HAP-1 (cell line): ENCODE results near the gene CDK6.

Source experiments
- DNase-seq, 2 experiments: peaks; one replicate each; pipeline ENCODE4 v3.0.0-alpha.2; 2016 to 2020; ENCODE audit warnings: low spot score in 2 of 2
- H3K27me3 ChIP-seq: fragments of 250-450 bp; sonication (Bioruptor Pico); 2 replicates; pipeline ENCODE4 v1.5.1; 2020; ENCODE audit warnings: low read depth, mild to moderate bottlenecking, moderate library complexity
- H3K36me3 ChIP-seq: fragments of 250-450 bp; sonication (Bioruptor Pico); replicated peaks from 2 replicates; pipeline ENCODE4 v1.5.1; 2020; ENCODE audit warnings: mild to moderate bottlenecking
- H3K4me1 ChIP-seq: fragments of 250-450 bp; sonication (Bioruptor Pico); 2 replicates; pipeline ENCODE4 v1.5.1; 2020; ENCODE audit warnings: mild to moderate bottlenecking
- H3K4me3 ChIP-seq: fragments of 250-450 bp; sonication (Bioruptor Pico); 2 replicates; pipeline ENCODE4 v1.5.1; 2020; ENCODE audit warnings: mild to moderate bottlenecking, moderate library complexity
- H3K9me3 ChIP-seq: fragments of 250-450 bp; sonication (Bioruptor Pico); 2 replicates; pipeline ENCODE4 v1.5.1; 2020; ENCODE audit warnings: mild to moderate bottlenecking, moderate library complexity
- in situ Hi-C: fragments of 300-500 bp; cut with MboI; formaldehyde crosslinking; loops from 3 replicates; pipeline ENCODE4 v1.14.3; 2020; ENCODE audit warnings: low sequenced_read_pairs, inconsistent platforms, mixed read lengths

CDK6 gene

GRCh38 chr7:92716825-92717580 lies 119.4 kb downstream of the CDK6 start:
- no peak overlapping the region for H3K4me3 ChIP-seq
- no peaks in the 10 kb centered on the region for H3K4me1 ChIP-seq
- no peaks in the 10 kb centered on the region for H3K9me3 ChIP-seq
- in situ Hi-C loops = no loop called here
- no peak for DNase-seq
- no peaks in the 10 kb centered on the region for H3K27me3 ChIP-seq
- H3K36me3 ChIP-seq = no peaks in the 10 kb centered on the region

DNA sequence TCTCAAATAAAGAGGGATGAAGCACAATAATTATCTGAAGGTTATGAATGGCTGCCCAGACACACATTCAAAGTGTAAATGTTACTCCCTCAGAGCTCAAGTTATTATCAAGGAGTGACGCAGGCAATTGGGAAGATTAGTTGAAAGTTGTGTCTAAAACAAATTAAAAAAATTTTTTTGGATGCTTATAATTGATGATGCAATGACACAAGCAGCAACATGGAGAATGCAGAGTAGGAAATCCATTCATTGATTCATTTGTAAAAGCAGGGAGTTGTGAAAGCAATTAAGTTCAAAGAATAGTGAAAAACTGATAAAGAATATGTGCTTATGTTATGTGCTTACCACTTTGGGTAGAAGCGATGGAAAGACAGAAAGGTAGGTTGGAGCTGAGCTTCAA lies 120.4 kb downstream of the CDK6 start:
- Histone ChIP-seq H3K9me3 (no peaks in the 10 kb centered on the region), H3K4me1 (no peaks in the 10 kb centered on the region), H3K4me3 (no peak overlapping the region), H3K36me3 (no peaks in the 10 kb centered on the region), H3K27me3 (no peaks in the 10 kb centered on the region)
- no peak for DNase-seq
- in situ Hi-C loops = no loop called here

DNA sequence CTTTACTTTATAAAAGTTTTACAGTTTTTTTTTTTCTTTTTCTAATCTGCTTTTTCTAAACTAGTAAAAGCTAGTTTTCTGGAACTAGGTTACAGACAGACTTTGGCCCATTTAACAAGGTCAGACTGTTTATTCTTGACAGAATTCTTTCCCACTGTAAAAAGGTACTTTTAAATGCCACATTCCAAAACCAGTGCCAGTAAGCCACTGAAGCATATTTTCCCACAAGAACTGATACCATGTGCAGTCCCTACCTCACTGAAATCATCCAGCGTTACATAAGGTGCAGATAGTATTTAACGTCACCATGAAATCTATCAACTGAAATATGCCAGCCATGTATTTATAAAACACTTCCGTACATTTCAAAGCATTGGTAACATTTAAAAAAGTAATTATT lies 121.6 kb downstream of the CDK6 start:
- Histone ChIP-seq H3K4me1 (no peaks in the 10 kb centered on the region), H3K36me3 (no peaks in the 10 kb centered on the region), H3K4me3 (no peak overlapping the region), H3K9me3 (no peaks in the 10 kb centered on the region), H3K27me3 (no peaks in the 10 kb centered on the region)
- in situ Hi-C loops = no loop called here
- DNase-seq = no peak

DNA sequence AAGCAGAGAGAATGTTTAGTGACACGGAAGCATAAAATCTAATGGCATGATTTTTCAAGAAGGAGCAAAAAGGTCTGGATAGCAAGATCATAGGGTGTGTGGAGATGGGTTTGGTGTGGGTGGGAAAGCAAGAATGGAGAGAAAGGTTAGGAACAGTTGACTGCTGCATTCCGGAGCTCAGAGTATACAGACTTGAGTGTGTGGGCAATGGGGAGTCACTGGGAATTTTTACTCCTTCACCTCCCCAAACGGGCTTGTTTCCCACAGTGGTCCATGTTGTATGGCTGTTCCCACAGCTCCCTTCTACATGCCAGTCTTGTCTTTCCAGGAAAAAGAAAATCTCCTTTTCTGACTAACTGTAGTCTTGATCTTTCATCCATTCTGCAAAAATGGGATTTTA lies 122.1 kb downstream of the CDK6 start:
- in situ Hi-C loops = no loop called here
- H3K27me3 ChIP-seq = no peaks in the 10 kb centered on the region
- H3K4me3 ChIP-seq = no peak overlapping the region
- H3K9me3 ChIP-seq = no peaks in the 10 kb centered on the region
- no peak for DNase-seq
- H3K36me3 ChIP-seq = no peaks in the 10 kb centered on the region
- H3K4me1 ChIP-seq = no peaks in the 10 kb centered on the region

GRCh38 chr7:92709912-92710311 lies 126.5 kb downstream of the CDK6 start:
- in situ Hi-C loops = no loop called here
- Histone ChIP-seq H3K4me3 (no peak overlapping the region), H3K27me3 (no peaks in the 10 kb centered on the region), H3K9me3 (no peaks in the 10 kb centered on the region), H3K4me1 (no peaks in the 10 kb centered on the region; the same call in 1 of the 2 replicates), H3K36me3 (no peaks in the 10 kb centered on the region)
- DNase-seq = no peak

DNA sequence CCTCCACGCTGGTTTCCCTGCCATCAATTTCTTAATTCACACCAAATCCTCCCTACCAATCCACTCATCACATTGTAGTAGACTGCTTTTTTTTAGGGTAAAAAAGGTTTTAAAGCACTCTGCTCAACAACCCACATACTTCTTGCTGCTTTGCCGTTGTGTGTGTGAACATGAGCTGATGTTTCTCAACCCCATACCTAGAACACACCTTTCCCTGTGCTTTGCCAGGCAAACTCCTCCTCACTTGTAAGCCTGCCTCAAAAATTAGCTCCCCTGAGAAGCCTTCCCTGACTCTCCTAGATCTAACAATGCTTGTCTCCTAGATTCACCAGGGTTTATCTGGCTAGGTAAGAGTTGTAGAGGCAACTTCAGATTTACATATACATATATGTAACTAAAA lies 127.2 kb downstream of the CDK6 start:
- no peaks in the 10 kb centered on the region; the same call in 1 of the 2 replicates for H3K4me1 ChIP-seq
- H3K9me3 ChIP-seq = no peaks in the 10 kb centered on the region
- H3K4me3 ChIP-seq = no peak overlapping the region
- no peak for DNase-seq
- in situ Hi-C loops = no loop called here
- H3K27me3 ChIP-seq = no peaks in the 10 kb centered on the region
- H3K36me3 ChIP-seq = no peaks in the 10 kb centered on the region

- in situ Hi-C loops = no loop called here
- DNase-seq = no peak
- Histone ChIP-seq H3K9me3 (no peaks in the 10 kb centered on the region), H3K36me3 (no peaks in the 10 kb centered on the region), H3K4me1 (no peaks in the 10 kb centered on the region; the same call in 1 of the 2 replicates), H3K4me3 (no peak overlapping the region), H3K27me3 (no peaks in the 10 kb centered on the region)
These were observed 128.0 kb downstream of the CDK6 start for GRCh38 chr7:92708111-92709042.

DNA sequence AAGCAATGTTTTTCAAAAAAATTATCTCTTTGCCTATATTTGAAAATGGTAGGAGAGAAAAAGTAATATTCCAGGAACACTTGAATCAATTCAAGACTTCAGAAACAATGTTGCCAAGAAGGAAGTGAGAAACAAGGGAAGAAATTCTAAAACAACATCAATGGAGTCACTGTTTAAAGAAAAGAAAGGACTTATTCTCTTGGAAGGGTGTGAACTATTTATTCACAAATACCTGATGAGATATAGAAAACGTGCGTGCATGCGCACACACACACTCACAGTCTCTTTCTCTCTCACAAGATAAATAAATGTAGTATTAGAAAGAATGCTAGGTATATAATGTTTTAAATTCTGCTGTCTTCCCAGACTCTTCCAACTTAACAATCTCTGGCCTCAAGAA lies 128.9 kb downstream of the CDK6 start:
- no peaks in the 10 kb centered on the region for H3K9me3 ChIP-seq
- no peaks in the 10 kb centered on the region for H3K36me3 ChIP-seq
- no peak overlapping the region for H3K4me3 ChIP-seq
- no peak for DNase-seq
- no peaks in the 10 kb centered on the region; the same call in 1 of the 2 replicates for H3K4me1 ChIP-seq
- in situ Hi-C loops = no loop called here
- no peaks in the 10 kb centered on the region for H3K27me3 ChIP-seq

DNA sequence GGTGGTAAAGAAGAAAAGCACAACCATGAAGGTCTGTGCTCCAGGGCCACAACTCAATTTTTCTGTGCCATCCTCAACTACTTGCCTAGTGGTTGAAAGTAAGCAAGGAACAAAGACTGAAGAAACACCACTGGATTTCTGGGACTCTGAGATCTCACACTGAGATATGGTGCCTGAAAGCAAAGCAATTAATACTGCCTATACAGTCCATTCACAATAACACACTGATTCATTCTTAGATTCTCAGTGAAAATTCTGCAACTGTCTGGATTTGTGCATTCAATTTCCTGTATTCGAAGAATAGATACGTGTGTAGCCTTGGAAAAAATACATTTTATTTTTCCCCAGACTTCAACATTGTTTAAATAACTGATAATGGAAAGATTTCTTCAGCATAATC lies 129.8 kb downstream of the CDK6 start:
- Histone ChIP-seq H3K36me3 (no peaks in the 10 kb centered on the region), H3K9me3 (no peaks in the 10 kb centered on the region), H3K4me3 (no peak overlapping the region), H3K27me3 (no peaks in the 10 kb centered on the region), H3K4me1 (no peaks in the 10 kb centered on the region; the same call in 1 of the 2 replicates)
- in situ Hi-C loops = no loop called here
- DNase-seq = no peak

- H3K27me3 ChIP-seq = no peaks in the 10 kb centered on the region
- H3K36me3 ChIP-seq = no peaks in the 10 kb centered on the region
- H3K9me3 ChIP-seq = no peaks in the 10 kb centered on the region
- no peaks in the 10 kb centered on the region; the same call in 1 of the 2 replicates for H3K4me1 ChIP-seq
- no peak for DNase-seq
- in situ Hi-C loops = no loop called here
- no peak overlapping the region for H3K4me3 ChIP-seq
These were observed 130.5 kb downstream of the CDK6 start for GRCh38 chr7:92705831-92706230.

- Histone ChIP-seq H3K9me3 (no peaks in the 10 kb centered on the region), H3K4me1 (no peaks in the 10 kb centered on the region; the same call in 1 of the 2 replicates), H3K27me3 (no peaks in the 10 kb centered on the region), H3K36me3 (no peaks in the 10 kb centered on the region), H3K4me3 (no peak overlapping the region)
- DNase-seq = no peak
- in situ Hi-C loops = no loop called here
These were observed 131.5 kb downstream of the CDK6 start for GRCh38 chr7:92704858-92705257.

- no peaks in the 10 kb centered on the region for H3K36me3 ChIP-seq
- DNase-seq = no peak
- in situ Hi-C loops = no loop called here
- no peak overlapping the region for H3K4me3 ChIP-seq
- peaks cover 10% of the 10 kb centered on the region for H3K4me1 ChIP-seq
- no peaks in the 10 kb centered on the region for H3K27me3 ChIP-seq
- H3K9me3 ChIP-seq = no peaks in the 10 kb centered on the region
These were observed 133.8 kb downstream of the CDK6 start for GRCh38 chr7:92702535-92702934.

DNA sequence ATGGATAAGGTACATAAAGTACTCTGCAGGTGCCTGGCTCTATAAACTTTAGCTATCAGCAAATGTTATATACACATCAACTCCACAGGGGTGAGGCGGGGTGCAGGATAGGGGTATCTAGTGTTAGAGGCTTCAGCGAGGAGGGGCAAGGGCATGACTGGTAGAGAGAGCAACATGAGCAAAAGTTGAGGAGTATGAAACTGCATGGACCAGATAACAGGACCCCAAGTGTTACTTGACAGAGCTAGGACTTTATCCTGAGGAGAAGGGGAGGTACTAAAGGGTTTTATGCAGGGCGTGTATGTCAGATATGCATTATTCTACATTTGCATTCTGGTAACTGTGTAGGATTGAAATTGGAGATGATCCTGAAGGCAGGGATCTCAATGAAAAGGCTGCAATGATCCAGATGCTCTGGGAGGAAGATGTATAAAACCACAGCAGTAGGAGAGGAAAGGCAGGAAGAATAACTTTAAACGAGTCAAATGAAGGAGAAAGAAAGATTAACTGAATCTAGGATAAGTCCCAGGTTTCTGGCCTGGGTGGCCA lies 136.3 kb downstream of the CDK6 start:
- H3K4me3 ChIP-seq = no peak overlapping the region
- peaks cover 14% of the 10 kb centered on the region for H3K4me1 ChIP-seq
- no peaks in the 10 kb centered on the region for H3K27me3 ChIP-seq
- H3K36me3 ChIP-seq = no peaks in the 10 kb centered on the region
- in situ Hi-C loops = loop anchor here (5.0 kb wide), 1 partner anchor 132 kb away; no protein-coding TSS in a partner anchor
- H3K9me3 ChIP-seq = no peaks in the 10 kb centered on the region
- no peak for DNase-seq

- Histone ChIP-seq H3K4me3 (no peak overlapping the region), H3K36me3 (no peaks in the 10 kb centered on the region), H3K27me3 (no peaks in the 10 kb centered on the region), H3K9me3 (no peaks in the 10 kb centered on the region), H3K4me1 (peaks cover 17% of the 10 kb centered on the region)
- in situ Hi-C loops = loop anchor here (5.0 kb wide), 1 partner anchor 133 kb away; no protein-coding TSS in a partner anchor
- no peak for DNase-seq
These were observed 136.8 kb downstream of the CDK6 start for GRCh38 chr7:92699560-92699959.
